Liver (tissue), 3 donors: ENCODE data around the gene OSCP1.

Experiments used
- CTCF ChIP-seq: fragments of 150-350 bp; IDR thresholded peaks from 2 replicates; pipeline ENCODE4 v1.5.1; 2017; ENCODE audit warnings: improper control_type of control experiment, low read depth, low read length; ENCODE audit not compliant: missing input control
- EGR1 ChIP-seq, 2 donors: IDR thresholded peaks; 2 replicates each; pipeline ENCODE4 v1.6.1; 2016 to 2018; ENCODE audit warnings: antibody characterized with exemption in 2 of 2, low read depth in 2 of 2
- MAX ChIP-seq: IDR thresholded peaks from 2 replicates; pipeline ENCODE4 v1.6.1; 2016; ENCODE audit warnings: antibody characterized with exemption
- RAD21 ChIP-seq, 2 donors: IDR thresholded peaks; 2 replicates each; pipeline ENCODE4 v1.6.1; 2016; ENCODE audit warnings: antibody characterized with exemption in 2 of 2, mild to moderate bottlenecking in 2 of 2
- TAF1 ChIP-seq: conservative IDR thresholded peaks from 2 replicates; pipeline ENCODE4 v1.6.1; 2016; ENCODE audit warnings: antibody characterized with exemption, mild to moderate bottlenecking
- TF ChIP-seq, protein P1 (sequence below): IDR thresholded peaks from 2 replicates; pipeline ENCODE4 v1.6.1; 2016; ENCODE audit warnings: antibody characterized with exemption, mild to moderate bottlenecking
- TF ChIP-seq, protein P2 (sequence below): IDR thresholded peaks from 2 replicates; pipeline ENCODE4 v1.6.1; 2016; ENCODE audit warnings: antibody characterized with exemption
- donor health status: healthy.
- donor health status: healthy.

GRCh38 chr1:36436821-36437220, 13.4 kb downstream of the OSCP1 start:
- TF ChIP-seq CTCF (no peak), EGR1 (IDR thresholded peaks at IDR 0.05; ENCODE audit: low read depth in 2 of 2) (no peak), MAX (no peak), TAF1 (no peak), RAD21 (IDR thresholded peaks at IDR 0.05) (no peak)
- TF ChIP-seq, protein P1, sequence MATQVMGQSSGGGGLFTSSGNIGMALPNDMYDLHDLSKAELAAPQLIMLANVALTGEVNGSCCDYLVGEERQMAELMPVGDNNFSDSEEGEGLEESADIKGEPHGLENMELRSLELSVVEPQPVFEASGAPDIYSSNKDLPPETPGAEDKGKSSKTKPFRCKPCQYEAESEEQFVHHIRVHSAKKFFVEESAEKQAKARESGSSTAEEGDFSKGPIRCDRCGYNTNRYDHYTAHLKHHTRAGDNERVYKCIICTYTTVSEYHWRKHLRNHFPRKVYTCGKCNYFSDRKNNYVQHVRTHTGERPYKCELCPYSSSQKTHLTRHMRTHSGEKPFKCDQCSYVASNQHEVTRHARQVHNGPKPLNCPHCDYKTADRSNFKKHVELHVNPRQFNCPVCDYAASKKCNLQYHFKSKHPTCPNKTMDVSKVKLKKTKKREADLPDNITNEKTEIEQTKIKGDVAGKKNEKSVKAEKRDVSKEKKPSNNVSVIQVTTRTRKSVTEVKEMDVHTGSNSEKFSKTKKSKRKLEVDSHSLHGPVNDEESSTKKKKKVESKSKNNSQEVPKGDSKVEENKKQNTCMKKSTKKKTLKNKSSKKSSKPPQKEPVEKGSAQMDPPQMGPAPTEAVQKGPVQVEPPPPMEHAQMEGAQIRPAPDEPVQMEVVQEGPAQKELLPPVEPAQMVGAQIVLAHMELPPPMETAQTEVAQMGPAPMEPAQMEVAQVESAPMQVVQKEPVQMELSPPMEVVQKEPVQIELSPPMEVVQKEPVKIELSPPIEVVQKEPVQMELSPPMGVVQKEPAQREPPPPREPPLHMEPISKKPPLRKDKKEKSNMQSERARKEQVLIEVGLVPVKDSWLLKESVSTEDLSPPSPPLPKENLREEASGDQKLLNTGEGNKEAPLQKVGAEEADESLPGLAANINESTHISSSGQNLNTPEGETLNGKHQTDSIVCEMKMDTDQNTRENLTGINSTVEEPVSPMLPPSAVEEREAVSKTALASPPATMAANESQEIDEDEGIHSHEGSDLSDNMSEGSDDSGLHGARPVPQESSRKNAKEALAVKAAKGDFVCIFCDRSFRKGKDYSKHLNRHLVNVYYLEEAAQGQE: no peak
- TF ChIP-seq, protein P2, sequence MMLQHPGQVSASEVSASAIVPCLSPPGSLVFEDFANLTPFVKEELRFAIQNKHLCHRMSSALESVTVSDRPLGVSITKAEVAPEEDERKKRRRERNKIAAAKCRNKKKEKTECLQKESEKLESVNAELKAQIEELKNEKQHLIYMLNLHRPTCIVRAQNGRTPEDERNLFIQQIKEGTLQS: no peak
